NCI-H146 (cell line): ENCODE measurements around the gene CCDC142.
"Not testable (repeated sequence)": the region's sequence is repeated elsewhere in the genome, so short reads cannot be mapped to it uniquely, and the experiment has no call there.

ENCODE experiments used
- DNase-seq: peaks from one replicate; lab custom pipeline; 2025; lab: John Stamatoyannopoulos, UW

The CCDC142 gene

GRCh38 chr2:74464406-74464805, 18.4 kb downstream of the CCDC142 start:
- peak; percentile 17 for DNase-seq

GRCh38 chr2:74462786-74463105, 20.1 kb downstream of the CCDC142 start:
- no peak for DNase-seq

- no peak for DNase-seq
Observed at GRCh38 chr2:74462054-74462785, 20.6 kb downstream of the CCDC142 start.

- no peak for DNase-seq
Observed at GRCh38 chr2:74461187-74462053, 21.4 kb downstream of the CCDC142 start.

- DNase-seq = not testable (repeated sequence)
Observed at GRCh38 chr2:74460187-74460586, 22.6 kb downstream of the CCDC142 start.

GRCh38 chr2:74459503-74460118, 23.2 kb downstream of the CCDC142 start:
- DNase-seq = not testable (repeated sequence)

- DNase-seq = peak; percentile 22
Observed at GRCh38 chr2:74458938-74459363, 23.8 kb downstream of the CCDC142 start.

GRCh38 chr2:74458132-74458937, 24.5 kb downstream of the CCDC142 start, which contains the start of gene WBP1:
TSS of gene WBP1 (plus strand) at chr2:74458438. CDS start at chr2:74458603, 165 bp downstream.
- DNase-seq = peak; percentile 100

- peak; percentile 91 for DNase-seq
Observed at GRCh38 chr2:74457549-74458131, 25.2 kb downstream of the CCDC142 start.

- DNase-seq = no peak
Observed at GRCh38 chr2:74457129-74457548, 25.7 kb downstream of the CCDC142 start.

- peak; percentile 95 for DNase-seq
Observed at GRCh38 chr2:74454654-74455511, 27.9 kb downstream of the CCDC142 start, which contains the start of gene INO80B. TSS of gene INO80B (plus strand) at chr2:74455087. CDS start at chr2:74455117, 30 bp downstream.

- DNase-seq = no peak
Observed at GRCh38 chr2:74450570-74451190, 32.1 kb downstream of the CCDC142 start.

- DNase-seq = no peak
Observed at GRCh38 chr2:74448771-74449170, 34.0 kb downstream of the CCDC142 start.

- DNase-seq = no peak
Observed at GRCh38 chr2:74447230-74447999, 35.4 kb downstream of the CCDC142 start.

- DNase-seq = peak; percentile 27
Observed at GRCh38 chr2:74444498-74445318, 38.1 kb downstream of the CCDC142 start.

- DNase-seq = not testable (repeated sequence)
Observed at GRCh38 chr2:74442483-74443297, 40.1 kb downstream of the CCDC142 start.
